IMR-90 (cell line): ENCODE results near the gene MAP3K7CL. TPM values are rescaled to one million over a fixed set of nuclear protein-coding genes. Genes with fewer than 3 reads are reported as not detected.

ENCODE experiments used
- ATAC-seq: fragments of 200-7000 bp; cut with Tn5 transposase; 2 replicates; pipeline ENCODE4 v1.9.1; 2020; ENCODE audit warnings: low read depth, mild to moderate bottlenecking, moderate library complexity
- BruUV-seq: library from RNA; stranded (reverse); fragments of 400-500 nt; replicated peaks from 2 replicates; lab custom pipeline; 2021; lab: Mats Ljungman, UMichigan
- CTCF ChIA-PET: fragments of 300-600 bp; formaldehyde crosslinking; extraction: SDS; loops from one replicate; lab custom pipeline; 2021; ENCODE audit warnings: antibody characterized with exemption; lab: Yijun Ruan, JAX
- POLR2A ChIA-PET: fragments of 300-600 bp; sonication (Branson Sonifier 250); formaldehyde crosslinking; loops from one replicate; lab custom pipeline; 2022; ENCODE audit warnings: antibody characterized with exemption; ENCODE audit not compliant: unreplicated experiment; lab: Charles Lee
- DNase-seq: peaks from one replicate; pipeline ENCODE4 v3.0.0; 2013
- H2AFZ ChIP-seq: replicated peaks from 2 replicates; pipeline ENCODE3; 2013; ENCODE audit warnings: low read length, mild to moderate bottlenecking; ENCODE audit not compliant: poor library complexity
- H2AK5ac ChIP-seq: 2 replicates; pipeline ENCODE4 v1.6.1; 2013; ENCODE audit warnings: low read depth, low read length, inconsistent platforms
- H2AK9ac ChIP-seq: replicated peaks from 2 replicates; pipeline ENCODE3; 2013; ENCODE audit warnings: mild to moderate bottlenecking, low read depth, low read length, moderate library complexity; ENCODE audit not compliant: poor library complexity
- H2BK120ac ChIP-seq: 2 replicates; pipeline ENCODE4 v1.6.1; 2013; ENCODE audit warnings: low read depth, low read length, inconsistent platforms
- H2BK15ac ChIP-seq: 3 replicates; pipeline ENCODE4 v1.6.1; 2013; ENCODE audit warnings: low read depth, low read length, inconsistent platforms
- H2BK20ac ChIP-seq: 2 replicates; pipeline ENCODE4 v1.6.1; 2013; ENCODE audit warnings: low read depth, mild to moderate bottlenecking, inconsistent platforms, low read length, moderate library complexity
- H2BK5ac ChIP-seq: 2 replicates; pipeline ENCODE4 v1.6.1; 2013; ENCODE audit warnings: mild to moderate bottlenecking, low read depth, low read length, inconsistent platforms; ENCODE audit not compliant: poor library complexity, severe bottlenecking
- H3K14ac ChIP-seq: replicated peaks from 2 replicates; pipeline ENCODE4 v1.6.1; 2013; ENCODE audit warnings: low read depth, low read length, inconsistent platforms
- H3K18ac ChIP-seq: 2 replicates; pipeline ENCODE4 v1.6.1; 2013; ENCODE audit warnings: low read depth, low read length, control low read depth
- H3K23ac ChIP-seq: 2 replicates; pipeline ENCODE4 v1.6.1; 2013; ENCODE audit warnings: low read depth, low read length, inconsistent platforms
- H3K27ac ChIP-seq: 2 replicates; pipeline ENCODE4 v1.5.1; 2013; ENCODE audit warnings: mild to moderate bottlenecking, control low read depth, low read length; ENCODE audit not compliant: insufficient read depth
- H3K27me3 ChIP-seq: 2 replicates; pipeline ENCODE4 v1.6.1; 2013; ENCODE audit warnings: low read length; ENCODE audit not compliant: control insufficient read depth, insufficient read depth
- H3K36me3 ChIP-seq: 2 replicates; pipeline ENCODE4 v1.6.1; 2013; ENCODE audit warnings: low read length, mixed read lengths; ENCODE audit not compliant: control insufficient read depth, insufficient read depth
- H3K4ac ChIP-seq: 2 replicates; pipeline ENCODE4 v1.6.1; 2013; ENCODE audit warnings: low read depth, low read length, inconsistent platforms
- H3K4me1 ChIP-seq: 2 replicates; pipeline ENCODE4 v1.6.1; 2013; ENCODE audit warnings: low read length, mixed read lengths; ENCODE audit not compliant: control insufficient read depth, insufficient read depth
- H3K4me2 ChIP-seq: 2 replicates; pipeline ENCODE4 v1.6.1; 2013; ENCODE audit warnings: low read depth, mild to moderate bottlenecking, control low read depth, low read length, moderate library complexity
- H3K4me3 ChIP-seq: 2 replicates; pipeline ENCODE4 v1.5.1; 2013; ENCODE audit warnings: low read depth, mild to moderate bottlenecking, control low read depth, low read length, moderate library complexity; ENCODE audit not compliant: insufficient read depth
- H3K56ac ChIP-seq: 2 replicates; pipeline ENCODE4 v1.6.1; 2013; ENCODE audit warnings: low read length, inconsistent platforms; ENCODE audit not compliant: insufficient read depth; ENCODE audit errors: extremely low read depth
- H3K79me1 ChIP-seq, 2 experiments: 2 replicates each; pipeline ENCODE4 v1.6.1; 2013; ENCODE audit warnings: low read length in 2 of 2, inconsistent platforms in 1 of 2, low read depth in 1 of 2
- H3K9ac ChIP-seq: 2 replicates; pipeline ENCODE4 v1.6.1; 2013; ENCODE audit warnings: low read depth, low read length, control low read depth
- H3K9me1 ChIP-seq: 2 replicates; pipeline ENCODE4 v1.6.1; 2013; ENCODE audit warnings: low read length, inconsistent platforms; ENCODE audit not compliant: insufficient read depth
- H3K9me3 ChIP-seq: 2 replicates; pipeline ENCODE4 v1.6.1; 2013; ENCODE audit warnings: low read length; ENCODE audit not compliant: control insufficient read depth, insufficient read depth
- H4K20me1 ChIP-seq: 2 replicates; pipeline ENCODE4 v1.6.1; 2013; ENCODE audit warnings: low read length, inconsistent platforms; ENCODE audit not compliant: insufficient read depth
- H4K5ac ChIP-seq: 2 replicates; pipeline ENCODE4 v1.6.1; 2013; ENCODE audit warnings: mild to moderate bottlenecking, low read depth, low read length, control low read depth
- H4K8ac ChIP-seq, 2 experiments: 2 replicates each; pipeline ENCODE4 v1.6.1; 2013; ENCODE audit warnings: low read depth in 2 of 2, low read length in 2 of 2, control low read depth in 1 of 2, inconsistent platforms in 1 of 2
- H4K91ac ChIP-seq: 2 replicates; pipeline ENCODE4 v1.6.1; 2013; ENCODE audit warnings: low read depth, low read length, inconsistent platforms; ENCODE audit not compliant: insufficient read depth
- WGBS, 2 experiments: methylation state at CpG; one replicate each; pipeline versions ENCODE4 v1.1.5 to v1.1.7; 2013; ENCODE audit warnings: missing lambda C conversion rate in 2 of 2; ENCODE audit not compliant: insufficient read length in 1 of 2; ENCODE audit errors: extremely low coverage in 2 of 2; 5-methylcytosine and 5-hydroxymethylcytosine counted together
- dilution Hi-C: fragments of 300-500 bp; cut with HindIII; formaldehyde crosslinking; loops from one replicate; pipeline ENCODE4 v1.14.3; 2018; ENCODE audit warnings: low sequenced_read_pairs; ENCODE audit not compliant: unreplicated experiment
- in situ Hi-C: fragments of 300-500 bp; cut with MboI; formaldehyde crosslinking; loops from 3 replicates; pipeline ENCODE4 v1.14.3; 2019; ENCODE audit warnings: low sequenced_read_pairs, inconsistent platforms, mixed read lengths
- intact Hi-C: fragments of 100-400 bp; cut with micrococcal nuclease; formaldehyde crosslinking; loops from 2 replicates; pipeline ENCODE4 v1.10.0; 2022
- polyA plus RNA-seq, 3 experiments: library from polyadenylated mRNA; depleted of rRNA; stranded (reverse); fragments of >200 nt; gene quantifications; 2 replicates each; pipeline ENCODE4 v1.2.3, GENCODE V29; 2012; ENCODE audit warnings: low replicate concordance in 1 of 3
- total RNA-seq: library from RNA; depleted of rRNA; stranded (reverse); fragments of >200 nt; gene quantifications from 2 replicates; pipeline ENCODE4 v1.2.3, GENCODE V29; 2012
- TF ChIP-seq, protein P1 (sequence below): fragments of 150-350 bp; IDR thresholded peaks from 2 replicates; pipeline ENCODE4 v1.6.1; 2017; ENCODE audit warnings: mild to moderate bottlenecking, antibody characterized with exemption, low read length, low read depth

Gene MAP3K7CL
- total and polyA plus RNA-seq, 2 of the 4 experiments (the other 2 are of a cell fraction) = 21.0 to 22.3 TPM

DNA sequence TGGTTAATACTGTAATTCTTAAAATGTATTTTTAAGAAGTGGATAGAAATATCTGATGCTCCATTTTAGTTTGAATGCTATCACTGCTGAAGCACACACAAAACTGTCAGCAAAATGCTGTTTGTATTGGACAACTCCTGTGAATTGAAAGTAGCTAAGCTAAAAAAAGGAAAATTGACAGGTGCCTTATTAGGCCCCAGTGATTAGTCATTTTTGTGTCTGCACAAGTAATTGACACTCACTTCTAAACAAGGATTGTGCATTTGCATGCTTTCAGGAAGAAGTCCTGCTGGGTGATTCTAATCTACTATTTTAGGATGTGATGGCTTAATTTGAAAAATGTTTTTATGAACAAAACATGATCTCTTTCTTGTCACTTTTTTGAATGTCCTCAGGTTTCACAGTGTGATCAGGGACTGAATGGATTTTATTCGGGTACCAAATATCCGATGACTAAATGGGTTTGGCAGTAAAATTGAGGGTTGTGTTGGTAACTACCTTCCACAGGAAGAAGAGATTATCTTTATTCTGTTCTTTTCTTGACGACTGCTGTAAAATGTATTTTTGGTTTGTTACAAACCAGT lies 13.0 kb upstream of the MAP3K7CL start:
- Histone ChIP-seq H3K9me3 (no peaks in the 10 kb centered on the region), H2AK5ac (no peak overlapping the region), H3K4ac (no peak overlapping the region), H3K4me2 (no peak overlapping the region), H3K36me3 (no peaks in the 10 kb centered on the region), H2BK20ac (no peak overlapping the region), H4K20me1 (no peaks in the 10 kb centered on the region), H3K9ac (no peak overlapping the region), H4K5ac (no peak overlapping the region), H2BK5ac (no peak overlapping the region), H3K56ac (no peak overlapping the region), H3K79me1 (0 out of 4 replicates have a peak, but pooled peaks cover 0 to 4% of the 10 kb centered on the region in 2 experiments), H4K8ac (no peak overlapping the region), H3K4me1 (peaks cover 4% of the 10 kb centered on the region; the same call in 1 of the 2 replicates), H2AK9ac (no peak overlapping the region), H2AFZ (no peak overlapping the region), H3K27me3 (no peaks in the 10 kb centered on the region), H3K4me3 (no peak overlapping the region), H3K27ac (no peak overlapping the region), H3K9me1 (peaks cover 3% of the 10 kb centered on the region; the same call in 1 of the 2 replicates), H3K18ac (no peak overlapping the region), H4K91ac (no peak overlapping the region; the same call in 1 of the 2 replicates), H2BK15ac (no peak overlapping the region), H2BK120ac (no peak overlapping the region), H3K23ac (no peak overlapping the region), H3K14ac (no peak overlapping the region)
- no peak for ATAC-seq
- DNase-seq = no peak
- ChIA-PET POLR2A (no interaction called here), CTCF (no interaction called here)
- no TSS peak for BruUV-seq
- TF ChIP-seq, protein P1, sequence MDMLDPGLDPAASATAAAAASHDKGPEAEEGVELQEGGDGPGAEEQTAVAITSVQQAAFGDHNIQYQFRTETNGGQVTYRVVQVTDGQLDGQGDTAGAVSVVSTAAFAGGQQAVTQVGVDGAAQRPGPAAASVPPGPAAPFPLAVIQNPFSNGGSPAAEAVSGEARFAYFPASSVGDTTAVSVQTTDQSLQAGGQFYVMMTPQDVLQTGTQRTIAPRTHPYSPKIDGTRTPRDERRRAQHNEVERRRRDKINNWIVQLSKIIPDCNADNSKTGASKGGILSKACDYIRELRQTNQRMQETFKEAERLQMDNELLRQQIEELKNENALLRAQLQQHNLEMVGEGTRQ = no peak
- intact Hi-C loops (no loop called here), in situ Hi-C loops (no loop called here), dilution Hi-C loops (no loop called here)
- no CpG with 5 or more reads among the region's 3 CpGs for WGBS, 2 experiments
